ENCODE results near the gene TSHZ2.

The TSHZ2 gene

DNA sequence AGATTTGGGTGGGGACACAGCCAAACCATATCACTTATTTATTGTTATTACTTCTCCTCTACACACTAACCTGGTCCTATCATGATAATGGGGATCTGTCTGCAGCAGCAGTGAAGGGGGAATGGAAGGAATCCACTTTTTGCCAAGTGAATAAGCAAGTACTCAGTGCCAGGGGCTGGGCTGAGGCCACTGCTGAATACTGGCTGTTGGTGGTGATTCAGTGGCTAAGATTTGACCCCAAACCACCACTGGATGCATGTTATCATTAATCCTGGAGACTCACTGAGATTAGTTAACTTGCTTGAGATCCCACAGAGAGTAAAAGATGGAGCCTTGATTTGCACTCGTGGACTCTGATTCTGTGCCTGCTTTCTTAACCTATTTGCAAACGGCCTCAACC, 127.7 kb downstream of the TSHZ2 start:
- Histone ChIP-seq H3K4me1 (ENCODE audit: low read length) (peaks cover 19% of the 10 kb centered on the region), H3K4me2 (ENCODE audit: low read length) (no peak overlapping the region), H3K9ac (ENCODE audit: low read length) (no peak overlapping the region), H3K27me3 (ENCODE audit: low read depth, low read length) (no peaks in the 10 kb centered on the region), H3K9me3 (ENCODE audit: insufficient read depth, low read length) (no peaks in the 10 kb centered on the region), H2AFZ (ENCODE audit: low read depth, low read length) (no peak overlapping the region), H3K4me3 (ENCODE audit: low read length) (no peak overlapping the region), H3K27ac (ENCODE audit: low read length) (no peak overlapping the region), H4K20me1 (ENCODE audit: insufficient read depth, low read length) (no peaks in the 10 kb centered on the region), H3K79me2 (ENCODE audit: low read length) (no peaks in the 10 kb centered on the region), H3K36me3 (replicated peaks; ENCODE audit: low read depth, low read length) (no peaks in the 10 kb centered on the region)
- TF ChIP-seq, protein P1, sequence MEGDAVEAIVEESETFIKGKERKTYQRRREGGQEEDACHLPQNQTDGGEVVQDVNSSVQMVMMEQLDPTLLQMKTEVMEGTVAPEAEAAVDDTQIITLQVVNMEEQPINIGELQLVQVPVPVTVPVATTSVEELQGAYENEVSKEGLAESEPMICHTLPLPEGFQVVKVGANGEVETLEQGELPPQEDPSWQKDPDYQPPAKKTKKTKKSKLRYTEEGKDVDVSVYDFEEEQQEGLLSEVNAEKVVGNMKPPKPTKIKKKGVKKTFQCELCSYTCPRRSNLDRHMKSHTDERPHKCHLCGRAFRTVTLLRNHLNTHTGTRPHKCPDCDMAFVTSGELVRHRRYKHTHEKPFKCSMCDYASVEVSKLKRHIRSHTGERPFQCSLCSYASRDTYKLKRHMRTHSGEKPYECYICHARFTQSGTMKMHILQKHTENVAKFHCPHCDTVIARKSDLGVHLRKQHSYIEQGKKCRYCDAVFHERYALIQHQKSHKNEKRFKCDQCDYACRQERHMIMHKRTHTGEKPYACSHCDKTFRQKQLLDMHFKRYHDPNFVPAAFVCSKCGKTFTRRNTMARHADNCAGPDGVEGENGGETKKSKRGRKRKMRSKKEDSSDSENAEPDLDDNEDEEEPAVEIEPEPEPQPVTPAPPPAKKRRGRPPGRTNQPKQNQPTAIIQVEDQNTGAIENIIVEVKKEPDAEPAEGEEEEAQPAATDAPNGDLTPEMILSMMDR (IDR thresholded peaks at IDR 0.05; ENCODE audit: low read depth, low read length) = no peak
- no peak for TF ChIP-seq EZH2phosphoT487 (IDR thresholded peaks at IDR 0.05; ENCODE audit: low read depth)

DNA sequence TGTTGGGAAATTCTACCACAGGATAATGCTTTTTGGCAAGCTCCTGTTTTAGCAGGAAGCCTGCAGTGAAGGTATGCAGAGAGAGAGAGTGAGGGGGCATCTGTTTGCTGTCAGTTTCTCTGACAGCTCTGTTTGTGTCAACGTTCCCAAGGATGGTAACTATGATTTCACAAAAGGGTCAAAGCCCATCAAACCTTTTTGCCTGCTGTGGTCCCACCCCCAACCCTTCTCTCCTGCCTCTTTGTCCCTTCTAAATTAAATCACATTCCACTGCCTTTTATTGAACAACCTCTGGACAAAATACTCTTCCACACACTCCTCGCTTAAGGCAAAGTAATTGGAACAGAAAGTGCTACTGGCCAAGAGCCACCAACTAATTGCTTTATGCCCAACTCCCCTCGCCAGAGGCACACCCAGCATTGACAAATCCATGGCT, 128.3 kb downstream of the TSHZ2 start:
- Histone ChIP-seq H2AFZ (ENCODE audit: low read depth, low read length) (no peak overlapping the region), H3K9ac (ENCODE audit: low read length) (no peak overlapping the region), H3K27ac (ENCODE audit: low read length) (no peak overlapping the region), H3K9me3 (ENCODE audit: insufficient read depth, low read length) (no peaks in the 10 kb centered on the region), H3K27me3 (ENCODE audit: low read depth, low read length) (no peaks in the 10 kb centered on the region), H3K4me1 (ENCODE audit: low read length) (peaks cover 15% of the 10 kb centered on the region), H3K4me3 (ENCODE audit: low read length) (no peak overlapping the region), H3K79me2 (ENCODE audit: low read length) (no peaks in the 10 kb centered on the region), H4K20me1 (ENCODE audit: insufficient read depth, low read length) (no peaks in the 10 kb centered on the region), H3K4me2 (ENCODE audit: low read length) (no peak overlapping the region), H3K36me3 (replicated peaks; ENCODE audit: low read depth, low read length) (no peaks in the 10 kb centered on the region)
- TF ChIP-seq EZH2phosphoT487 (IDR thresholded peaks at IDR 0.05; ENCODE audit: low read depth) = no peak
- TF ChIP-seq, protein P1 (IDR thresholded peaks at IDR 0.05; ENCODE audit: low read depth, low read length) = no peak

DNA sequence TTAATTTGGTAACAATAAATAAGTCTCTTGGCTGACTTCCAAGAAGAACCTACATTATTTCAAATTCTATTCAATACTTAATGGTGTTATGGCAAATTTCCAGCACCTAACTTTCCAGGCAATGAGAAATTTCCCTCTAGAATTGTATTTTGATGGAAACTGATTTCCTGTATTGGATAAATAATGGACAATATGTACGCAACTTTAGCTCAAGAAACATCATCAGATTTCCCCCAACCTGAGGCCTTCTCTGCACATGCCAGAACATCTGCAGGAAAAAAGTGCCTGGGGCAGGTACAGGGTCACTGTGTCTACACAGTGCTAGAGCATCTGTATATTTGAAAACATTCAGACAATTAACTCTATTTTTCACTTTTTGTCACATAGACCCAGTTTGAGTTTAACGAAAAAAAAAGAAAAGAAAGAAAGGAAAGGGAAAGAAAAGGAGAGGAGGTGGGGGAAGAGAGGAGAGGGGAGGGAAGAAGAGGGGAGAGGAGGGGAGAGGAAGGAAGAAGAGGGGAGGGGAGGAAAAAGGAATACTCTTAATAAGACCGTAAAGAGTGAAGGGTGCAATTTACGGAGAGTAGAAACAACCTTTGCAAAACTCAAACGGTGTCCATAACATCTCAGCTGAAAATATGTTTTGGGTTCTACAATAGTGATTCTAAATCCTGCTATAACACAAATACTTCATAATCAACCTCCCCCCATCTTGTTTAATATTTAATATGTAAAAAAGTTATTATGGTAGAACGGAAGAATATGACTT, 130.0 kb downstream of the TSHZ2 start:
- TF ChIP-seq EZH2phosphoT487 (IDR thresholded peaks at IDR 0.05; ENCODE audit: low read depth) = no peak
- TF ChIP-seq, protein P1 (IDR thresholded peaks at IDR 0.05; ENCODE audit: low read depth, low read length) = no peak
- H3K4me1 ChIP-seq (ENCODE audit: low read length) = peaks cover 15% of the 10 kb centered on the region
- H3K79me2 ChIP-seq (ENCODE audit: low read length) = no peaks in the 10 kb centered on the region
- H2AFZ ChIP-seq (ENCODE audit: low read depth, low read length) = no peak overlapping the region
- no peak overlapping the region for H3K9ac ChIP-seq (ENCODE audit: low read length)
- no peak overlapping the region for H3K4me3 ChIP-seq (ENCODE audit: low read length)
- no peaks in the 10 kb centered on the region for H3K36me3 ChIP-seq (replicated peaks; ENCODE audit: low read depth, low read length)
- no peaks in the 10 kb centered on the region for H3K9me3 ChIP-seq (ENCODE audit: insufficient read depth, low read length)
- no peaks in the 10 kb centered on the region for H3K27me3 ChIP-seq (ENCODE audit: low read depth, low read length)
- no peak overlapping the region for H3K4me2 ChIP-seq (ENCODE audit: low read length)
- H3K27ac ChIP-seq (ENCODE audit: low read length) = no peak overlapping the region
- H4K20me1 ChIP-seq (ENCODE audit: insufficient read depth, low read length) = no peaks in the 10 kb centered on the region

DNA sequence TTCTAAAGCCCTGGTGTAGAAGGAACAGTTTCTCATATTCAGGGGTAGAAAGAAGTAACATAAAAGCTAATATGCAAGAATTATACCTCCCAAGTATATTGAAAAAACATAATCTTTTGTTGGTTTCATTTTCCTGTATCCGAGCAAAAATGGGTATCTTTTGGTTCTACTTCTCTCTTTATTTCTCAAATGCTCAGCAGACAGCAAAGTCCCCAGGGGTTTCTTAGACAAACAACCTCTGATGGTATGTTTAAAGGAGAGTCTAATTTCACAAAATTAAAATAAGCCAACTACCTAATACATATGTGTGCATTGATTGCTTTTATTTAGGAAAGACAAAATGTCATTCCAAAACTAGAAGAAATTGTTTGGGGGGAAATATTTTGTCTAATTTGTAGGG, 131.0 kb downstream of the TSHZ2 start:
- H4K20me1 ChIP-seq (ENCODE audit: insufficient read depth, low read length) = no peaks in the 10 kb centered on the region
- no peak overlapping the region for H3K4me3 ChIP-seq (ENCODE audit: low read length)
- H3K27me3 ChIP-seq (ENCODE audit: low read depth, low read length) = no peaks in the 10 kb centered on the region
- H3K9ac ChIP-seq (ENCODE audit: low read length) = no peak overlapping the region
- H3K4me2 ChIP-seq (ENCODE audit: low read length) = peak overlapping the region; percentile 10
- H3K9me3 ChIP-seq (ENCODE audit: insufficient read depth, low read length) = no peaks in the 10 kb centered on the region
- H3K79me2 ChIP-seq (ENCODE audit: low read length) = no peaks in the 10 kb centered on the region
- TF ChIP-seq, protein P1 (IDR thresholded peaks at IDR 0.05; ENCODE audit: low read depth, low read length) = no peak
- no peak for TF ChIP-seq EZH2phosphoT487 (IDR thresholded peaks at IDR 0.05; ENCODE audit: low read depth)
- H2AFZ ChIP-seq (ENCODE audit: low read depth, low read length) = no peak overlapping the region
- H3K36me3 ChIP-seq (replicated peaks; ENCODE audit: low read depth, low read length) = no peaks in the 10 kb centered on the region
- H3K4me1 ChIP-seq (ENCODE audit: low read length) = peaks cover 15% of the 10 kb centered on the region
- H3K27ac ChIP-seq (ENCODE audit: low read length) = no peak overlapping the region
